DLD1 (cell line): ENCODE results near the gene ERICH4.
"Not testable (repeated sequence)": the region's sequence is repeated elsewhere in the genome, so short reads cannot be mapped to it uniquely, and the experiment has no call there.

ENCODE experiments used
- in situ Hi-C: cut with HindIII; loops from 2 replicates; pipeline ENCODE4 v1.10.0; 2017; ENCODE audit warnings: low sequenced_read_pairs

ERICH4 gene

GRCh38 chr19:41431426-41432386 is 11.2 kb upstream of the ERICH4 start:
- in situ Hi-C loops: no loop called here

DNA sequence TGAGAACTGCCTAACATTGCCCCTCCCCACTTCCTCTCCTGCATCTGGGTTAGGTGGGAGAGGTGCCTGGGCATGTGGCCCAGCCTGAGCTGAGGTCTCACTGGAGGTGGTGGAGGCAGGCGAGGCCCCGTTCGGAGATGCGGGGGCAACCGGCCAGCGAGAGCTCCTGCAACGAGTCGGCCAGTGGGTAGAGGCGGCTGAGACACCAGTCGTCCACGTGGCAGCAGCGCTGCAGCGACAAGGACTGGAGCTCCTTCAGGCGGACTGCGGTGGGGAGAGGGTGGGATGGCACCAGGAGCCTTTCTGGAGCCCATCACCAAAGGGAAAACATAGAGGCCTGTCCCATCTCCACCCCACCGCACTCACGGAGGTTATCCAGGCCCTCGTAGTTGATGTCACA is 9.8 kb upstream of the ERICH4 start:
- in situ Hi-C loops: no loop called here

- in situ Hi-C loops: no loop called here
These were observed 8.5 kb upstream of the ERICH4 start for GRCh38 chr19:41434450-41434849.

DNA sequence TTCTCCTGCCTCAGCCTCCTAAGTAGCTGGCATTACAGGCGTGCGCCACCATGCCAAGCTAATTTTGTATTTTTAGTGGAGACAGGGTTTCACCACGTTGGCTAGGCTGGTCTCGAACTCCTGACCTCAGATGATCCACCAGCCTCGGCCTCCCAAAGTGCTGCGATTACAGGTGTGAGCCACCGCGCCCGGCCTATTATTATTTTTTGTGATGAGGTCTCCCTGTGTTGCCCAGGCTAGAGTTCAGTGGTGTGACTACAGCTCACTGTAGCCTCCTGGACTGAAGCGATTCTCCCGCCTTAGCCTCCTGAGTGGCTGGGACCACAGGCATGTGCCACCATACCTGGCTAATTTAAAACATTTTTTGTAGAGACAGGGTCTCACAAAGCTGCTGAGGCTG is 7.6 kb upstream of the ERICH4 start:
- in situ Hi-C loops: not testable (repeated sequence)

- in situ Hi-C loops: no loop called here
These were observed 6.9 kb upstream of the ERICH4 start for GRCh38 chr19:41435936-41436673.

DNA sequence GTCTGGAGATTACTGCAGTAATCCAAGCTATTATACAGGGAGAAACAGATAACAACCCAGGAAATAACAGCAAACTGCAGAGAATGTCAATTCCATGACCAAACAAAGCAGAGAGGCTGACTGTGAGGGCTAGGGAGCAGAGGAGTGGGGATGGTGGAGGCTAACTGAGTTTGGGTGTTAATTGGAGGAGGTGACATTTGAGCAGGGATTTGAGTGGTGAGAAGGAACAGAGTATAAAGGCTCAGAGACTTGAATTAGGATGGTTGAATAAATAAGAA is 6.3 kb upstream of the ERICH4 start:
- in situ Hi-C loops: no loop called here

GRCh38 chr19:41437944-41438574 is 4.9 kb upstream of the ERICH4 start:
- in situ Hi-C loops: no loop called here

DNA sequence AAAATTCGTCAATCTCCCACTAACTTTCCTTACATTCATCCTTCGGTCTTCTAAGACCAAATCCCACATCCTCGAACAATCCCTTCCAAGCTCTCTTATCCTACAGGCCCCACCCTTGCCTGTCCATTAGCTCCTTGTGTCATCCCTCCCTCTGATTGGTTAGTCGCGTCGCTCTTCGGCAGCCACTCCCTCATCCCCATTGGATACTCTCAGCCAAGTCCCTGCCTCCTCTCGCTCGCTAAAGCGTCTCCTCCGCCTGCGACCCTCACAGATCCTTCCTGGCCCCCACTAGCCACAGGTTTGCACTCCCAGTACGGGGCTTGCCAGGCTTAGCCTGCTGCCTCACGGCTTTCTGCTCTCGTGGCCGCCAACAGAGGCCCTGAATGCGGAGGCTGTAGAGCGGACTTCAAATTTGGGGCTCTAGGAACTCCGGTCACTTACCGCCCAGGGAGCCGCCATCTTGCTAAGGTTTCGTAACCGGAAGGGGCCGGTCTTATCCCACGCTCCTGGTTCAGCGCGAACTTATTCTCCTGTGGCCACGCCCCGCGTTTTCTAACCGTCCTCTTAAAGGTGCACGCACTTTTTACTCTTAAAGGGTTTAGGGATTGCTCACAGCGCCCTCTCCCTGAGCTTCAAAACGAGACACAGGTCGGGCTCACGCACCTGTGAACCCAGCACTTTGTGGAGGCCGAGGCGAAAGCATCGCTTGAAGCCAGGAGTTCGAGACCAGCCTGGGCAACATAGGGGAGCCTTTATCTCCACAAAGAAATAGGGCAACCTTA is 3.3 kb upstream of the ERICH4 start, which contains the start of gene DMAC2:
Gene DMAC2, minus strand, starts transcription at position 472 of the 782 bp plus-strand sequence. Its CDS starts 13 bp downstream, at position 459.
- in situ Hi-C loops: no loop called here

DNA sequence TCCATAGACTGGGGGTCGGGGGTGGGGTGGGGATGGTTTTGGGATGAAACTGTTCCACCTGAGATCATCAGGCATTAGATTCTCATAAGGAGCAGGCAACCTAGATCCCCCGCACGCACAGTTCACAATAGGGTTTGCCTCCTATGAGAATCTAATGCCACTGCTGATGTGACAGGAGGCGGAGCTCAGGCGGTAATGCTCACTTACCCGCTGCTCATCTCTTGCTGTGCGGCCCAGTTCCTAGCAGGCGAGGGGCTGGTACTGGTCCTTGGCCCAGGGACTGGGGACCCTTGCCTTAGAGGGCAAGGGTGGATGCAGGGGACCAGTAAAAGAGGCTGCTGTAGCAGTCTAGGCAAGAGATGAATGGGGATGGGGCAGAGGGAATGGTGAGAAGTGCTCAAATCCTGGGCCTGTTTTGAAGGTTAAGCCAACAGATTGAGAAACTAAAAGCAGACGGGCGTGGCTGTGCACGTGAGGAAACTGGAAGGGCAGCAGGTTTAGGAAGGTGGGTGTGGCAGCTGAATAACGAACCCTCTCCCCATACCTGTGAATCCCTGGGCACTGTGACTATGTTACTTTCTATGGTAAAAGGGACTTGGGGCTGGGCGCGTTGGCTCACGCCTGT is 1.5 kb upstream of the ERICH4 start:
- in situ Hi-C loops: no loop called here

DNA sequence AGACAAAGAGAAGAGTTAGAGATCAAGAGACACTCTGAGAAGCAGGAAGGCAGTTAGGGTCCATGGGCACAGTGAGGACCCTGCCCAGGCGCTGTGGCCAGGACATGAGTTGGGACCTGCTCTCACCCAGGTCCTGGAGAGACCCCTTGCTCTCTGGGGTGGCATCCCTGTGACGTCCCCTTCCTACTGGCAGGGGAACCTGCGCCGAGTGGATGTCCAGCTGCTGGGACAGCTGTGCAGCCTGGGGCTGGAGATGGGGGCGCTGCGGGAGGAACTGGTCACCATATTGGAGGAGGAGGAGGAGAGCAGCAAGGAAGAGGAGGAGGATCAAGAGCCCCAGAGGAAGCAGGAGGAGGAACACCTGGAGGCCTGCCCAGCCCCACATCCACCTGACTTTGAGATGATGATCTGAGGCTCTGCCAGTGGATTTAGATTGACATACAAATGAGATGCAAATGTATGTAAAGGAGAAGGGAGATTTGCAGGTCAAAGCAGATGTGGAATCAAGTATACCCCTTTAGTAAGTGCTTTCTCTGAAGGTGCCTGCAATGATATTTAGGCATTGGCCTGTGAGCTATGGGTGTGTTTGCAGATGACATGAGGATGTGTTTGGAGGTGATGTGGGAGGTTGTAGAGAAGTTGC is 978 bp downstream of the ERICH4 start:
- in situ Hi-C loops: no loop called here

- in situ Hi-C loops: no loop called here
These were observed 2.6 kb downstream of the ERICH4 start for GRCh38 chr19:41445575-41445974.

- in situ Hi-C loops: no loop called here
These were observed 4.9 kb downstream of the ERICH4 start for GRCh38 chr19:41447732-41448332.

GRCh38 chr19:41449079-41449864 is 6.3 kb downstream of the ERICH4 start:
- in situ Hi-C loops: no loop called here

DNA sequence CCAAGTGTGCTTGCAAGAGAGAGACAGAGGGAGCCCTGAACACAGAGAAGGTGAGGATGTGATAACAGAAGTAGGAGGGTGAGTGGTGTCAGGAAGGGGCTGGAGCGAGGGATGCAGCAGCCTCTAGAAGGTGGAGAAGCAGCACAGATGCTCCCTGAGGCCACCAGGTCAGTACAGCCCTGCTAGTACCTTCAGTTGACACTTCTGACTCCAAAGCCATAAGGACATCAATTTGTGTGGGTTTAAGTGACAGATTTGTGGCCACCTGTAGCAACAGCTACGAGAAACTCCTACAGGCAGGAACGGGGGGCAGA is 6.9 kb downstream of the ERICH4 start:
- in situ Hi-C loops: no loop called here

DNA sequence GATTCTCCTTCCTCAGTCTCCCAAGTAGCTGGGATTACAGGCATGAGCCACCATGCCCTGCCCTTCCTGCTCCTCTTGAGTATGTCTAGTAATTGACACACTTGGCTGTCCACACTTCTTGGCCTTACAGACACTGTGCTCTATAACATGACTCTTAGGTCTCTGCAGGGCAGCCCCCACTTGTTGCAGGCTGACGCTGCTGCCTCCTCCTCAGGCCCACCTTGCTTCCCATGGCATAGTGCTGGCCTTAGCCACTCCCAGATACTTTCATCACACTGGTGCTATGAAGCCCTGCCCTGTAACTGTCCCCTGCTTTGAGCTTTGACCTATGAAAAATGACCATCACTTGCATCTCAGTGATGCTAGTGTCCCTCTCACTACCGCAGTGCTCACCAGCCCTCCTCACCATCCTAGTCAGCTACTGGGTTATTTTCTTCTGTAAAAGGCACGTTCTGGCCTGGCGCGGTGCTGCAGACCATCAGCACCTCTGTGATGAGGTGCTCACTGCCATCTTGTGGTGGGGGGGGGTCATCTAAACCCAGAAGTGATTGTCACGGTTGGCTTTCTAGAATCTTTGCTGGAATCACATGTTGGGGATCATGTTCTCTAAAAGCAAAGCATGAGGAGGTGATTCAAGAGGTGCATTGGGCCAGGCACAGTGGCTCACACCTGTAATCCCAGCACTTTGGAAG is 9.8 kb downstream of the ERICH4 start:
- in situ Hi-C loops: no loop called here

- in situ Hi-C loops: no loop called here
These were observed 13.0 kb downstream of the ERICH4 start for GRCh38 chr19:41455936-41456335.

DNA sequence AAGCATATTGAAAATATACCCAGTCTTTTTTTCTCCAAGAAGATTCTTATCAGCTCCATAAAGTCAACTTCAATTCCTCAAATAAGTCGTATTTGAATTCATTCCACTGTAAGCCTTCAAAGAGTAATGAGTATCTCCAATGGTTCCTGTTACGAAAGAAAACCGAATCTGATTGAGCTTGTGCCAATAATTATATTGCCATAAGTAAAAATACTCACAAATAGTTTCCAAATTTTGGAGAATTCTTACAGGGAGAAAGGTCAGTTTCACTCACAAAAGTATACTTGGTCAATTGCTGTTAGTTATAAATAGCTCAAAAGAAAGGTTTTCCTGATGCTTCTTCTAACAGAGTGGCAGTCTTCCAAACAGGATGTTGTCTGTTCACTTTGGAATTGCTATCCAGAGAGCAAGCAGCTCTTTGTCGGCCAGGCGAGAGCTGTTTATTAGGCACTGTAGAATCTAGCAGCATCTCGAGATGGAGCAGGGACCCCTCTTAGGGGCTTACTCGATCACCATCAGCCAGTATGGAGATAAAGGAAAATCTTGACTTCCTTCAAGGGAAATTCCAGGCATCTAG is 13.5 kb downstream of the ERICH4 start:
- in situ Hi-C loops: no loop called here

DNA sequence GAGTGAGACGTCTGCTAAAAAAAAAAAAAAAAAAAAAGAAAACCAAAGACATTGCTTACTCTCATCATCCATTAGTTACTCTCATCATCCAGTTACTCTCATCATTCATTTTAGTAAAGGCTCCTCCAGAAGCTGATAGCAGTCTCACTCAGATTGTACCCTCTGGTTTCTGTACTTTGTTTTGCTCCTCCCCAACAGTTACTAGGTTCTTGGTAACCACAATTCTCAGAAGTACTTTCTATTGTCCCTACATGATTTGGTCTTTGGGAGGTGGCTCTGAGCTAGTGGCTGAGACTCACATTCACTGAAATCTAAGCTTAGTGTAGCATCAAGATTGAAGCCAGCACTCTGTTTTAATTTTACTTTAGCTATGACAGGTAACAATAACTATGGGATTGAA is 14.3 kb downstream of the ERICH4 start:
- in situ Hi-C loops: no loop called here
